Left ventricle myocardium inferior (tissue), 1 donor: ENCODE measurements around the gene PODNL1. TPM values are rescaled to one million over a fixed set of nuclear protein-coding genes. Genes with fewer than 3 reads are reported as not detected.

Source experiments
- DNase-seq: peaks from one replicate; pipeline ENCODE4 v3.0.0-alpha.2; 2020
- H3K27ac ChIP-seq: fragments of 200-600 bp; replicated peaks from 2 replicates; pipeline ENCODE4 v1.8.0; 2021
- H3K27me3 ChIP-seq: fragments of 200-600 bp; 2 replicates; pipeline ENCODE4 v1.8.0; 2021; ENCODE audit warnings: low read depth
- H3K36me3 ChIP-seq: fragments of 200-600 bp; 2 replicates; pipeline ENCODE4 v1.8.0; 2021
- H3K4me1 ChIP-seq: fragments of 200-600 bp; 2 replicates; pipeline ENCODE4 v1.8.0; 2021
- H3K4me3 ChIP-seq: fragments of 200-600 bp; 2 replicates; pipeline ENCODE4 v1.8.0; 2021; ENCODE audit warnings: mild to moderate bottlenecking, moderate library complexity
- H3K9me3 ChIP-seq: fragments of 200-600 bp; replicated peaks from 2 replicates; pipeline ENCODE4 v1.8.0; 2021
- intact Hi-C: fragments of 100-400 bp; cut with micrococcal nuclease; formaldehyde crosslinking; loops from one replicate; pipeline ENCODE4 v1.11.0; 2022
- total RNA-seq: library from RNA; stranded (reverse); fragmentation: NEBNext Ultra II Directional; extraction: Animal tissue kit (Norgen Biotek cat#: 25700); gene quantifications from one replicate; pipeline ENCODE4 v1.2.1, GENCODE V29; 2021
- TF ChIP-seq, protein P1 (sequence below): fragments of 200-600 bp; IDR thresholded peaks from 2 replicates; pipeline ENCODE4 v1.8.0; 2021; ENCODE audit warnings: antibody characterized with exemption, mild to moderate bottlenecking, borderline replicate concordance
- donor health status: DM: no; HTN: yes; CAD: no; lungs with severe emphysema.

PODNL1 gene
- total RNA-seq, 1 donor from 2014 or later = 1.9 TPM

DNA sequence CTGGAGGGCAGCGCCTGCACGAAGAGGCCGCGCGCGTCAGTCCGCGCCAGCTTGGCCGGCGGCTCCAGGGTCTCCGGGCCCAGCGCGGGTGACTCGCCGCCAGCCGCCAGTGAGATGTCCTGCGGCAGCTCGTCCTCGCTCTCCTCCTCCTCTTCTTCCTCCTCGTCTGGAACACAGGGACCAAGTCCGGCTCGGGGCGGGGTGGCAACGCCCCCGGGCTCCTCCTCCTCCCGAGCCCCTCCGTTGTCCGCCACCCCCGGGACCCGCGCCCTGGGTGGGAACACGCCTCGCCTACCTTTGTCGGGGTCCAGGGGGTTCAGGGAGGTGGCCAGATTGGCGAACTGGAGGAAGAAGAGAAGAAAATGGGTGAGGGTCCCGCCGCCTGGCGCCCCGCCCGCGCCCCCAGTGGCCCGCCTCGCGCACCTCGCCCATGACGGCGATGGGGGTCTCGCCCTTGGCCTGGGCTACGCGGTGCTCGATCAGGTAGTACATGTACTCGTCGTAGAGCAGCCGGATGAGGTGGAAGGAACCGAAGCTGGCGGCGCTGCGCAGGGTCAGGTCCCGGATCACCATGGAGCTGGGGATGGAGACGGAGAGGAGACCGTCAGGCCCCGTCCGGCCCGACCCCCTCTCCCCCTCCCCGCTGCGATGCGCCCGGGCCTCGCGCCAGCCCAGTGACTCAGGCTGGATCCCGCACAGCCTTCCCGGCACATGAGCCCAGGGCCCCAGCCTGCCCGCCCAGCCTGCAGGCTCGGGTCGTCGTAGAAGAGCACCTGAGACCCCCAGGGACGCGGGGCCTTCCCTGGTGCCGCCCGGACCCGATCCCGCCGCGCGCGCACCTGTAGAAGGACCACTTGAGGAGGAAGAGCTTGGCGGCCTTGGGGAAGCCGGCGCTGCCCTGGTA, 24.7 kb upstream of the PODNL1 start:
- peaks cover 94% of the 10 kb centered on the region for H3K36me3 ChIP-seq
- no peak for DNase-seq

GRCh38 chr19:13961826-13962698, 23.8 kb upstream of the PODNL1 start:
- peaks cover 16% of the 10 kb centered on the region for H3K4me1 ChIP-seq
- no peaks in the 10 kb centered on the region for H3K27me3 ChIP-seq
- TF ChIP-seq, protein P1, sequence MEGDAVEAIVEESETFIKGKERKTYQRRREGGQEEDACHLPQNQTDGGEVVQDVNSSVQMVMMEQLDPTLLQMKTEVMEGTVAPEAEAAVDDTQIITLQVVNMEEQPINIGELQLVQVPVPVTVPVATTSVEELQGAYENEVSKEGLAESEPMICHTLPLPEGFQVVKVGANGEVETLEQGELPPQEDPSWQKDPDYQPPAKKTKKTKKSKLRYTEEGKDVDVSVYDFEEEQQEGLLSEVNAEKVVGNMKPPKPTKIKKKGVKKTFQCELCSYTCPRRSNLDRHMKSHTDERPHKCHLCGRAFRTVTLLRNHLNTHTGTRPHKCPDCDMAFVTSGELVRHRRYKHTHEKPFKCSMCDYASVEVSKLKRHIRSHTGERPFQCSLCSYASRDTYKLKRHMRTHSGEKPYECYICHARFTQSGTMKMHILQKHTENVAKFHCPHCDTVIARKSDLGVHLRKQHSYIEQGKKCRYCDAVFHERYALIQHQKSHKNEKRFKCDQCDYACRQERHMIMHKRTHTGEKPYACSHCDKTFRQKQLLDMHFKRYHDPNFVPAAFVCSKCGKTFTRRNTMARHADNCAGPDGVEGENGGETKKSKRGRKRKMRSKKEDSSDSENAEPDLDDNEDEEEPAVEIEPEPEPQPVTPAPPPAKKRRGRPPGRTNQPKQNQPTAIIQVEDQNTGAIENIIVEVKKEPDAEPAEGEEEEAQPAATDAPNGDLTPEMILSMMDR = no peak
- H3K4me3 ChIP-seq = peak overlapping the region; percentile 24
- H3K36me3 ChIP-seq = peaks cover 94% of the 10 kb centered on the region
- no peaks in the 10 kb centered on the region for H3K9me3 ChIP-seq
- intact Hi-C loops = no loop called here
- no peak overlapping the region for H3K27ac ChIP-seq
- no peak for DNase-seq

More for the DNA sequence above, 24.7 kb upstream of the PODNL1 start:
- TF ChIP-seq, protein P1 = no peak
- Histone ChIP-seq H3K27ac (no peak overlapping the region), H3K9me3 (no peaks in the 10 kb centered on the region), H3K4me1 (peaks cover 7% of the 10 kb centered on the region), H3K4me3 (peak overlapping the region; percentile 24), H3K27me3 (no peaks in the 10 kb centered on the region)
- intact Hi-C loops = no loop called here

GRCh38 chr19:13960863-13961784, 22.9 kb upstream of the PODNL1 start:
- H3K4me3 ChIP-seq = no peak overlapping the region
- intact Hi-C loops = no loop called here
- TF ChIP-seq, protein P1 = no peak
- H3K9me3 ChIP-seq = no peaks in the 10 kb centered on the region
- peaks cover 25% of the 10 kb centered on the region for H3K4me1 ChIP-seq
- no peaks in the 10 kb centered on the region for H3K27me3 ChIP-seq
- H3K27ac ChIP-seq = no peak overlapping the region
- peaks cover 94% of the 10 kb centered on the region for H3K36me3 ChIP-seq
- DNase-seq = no peak

DNA sequence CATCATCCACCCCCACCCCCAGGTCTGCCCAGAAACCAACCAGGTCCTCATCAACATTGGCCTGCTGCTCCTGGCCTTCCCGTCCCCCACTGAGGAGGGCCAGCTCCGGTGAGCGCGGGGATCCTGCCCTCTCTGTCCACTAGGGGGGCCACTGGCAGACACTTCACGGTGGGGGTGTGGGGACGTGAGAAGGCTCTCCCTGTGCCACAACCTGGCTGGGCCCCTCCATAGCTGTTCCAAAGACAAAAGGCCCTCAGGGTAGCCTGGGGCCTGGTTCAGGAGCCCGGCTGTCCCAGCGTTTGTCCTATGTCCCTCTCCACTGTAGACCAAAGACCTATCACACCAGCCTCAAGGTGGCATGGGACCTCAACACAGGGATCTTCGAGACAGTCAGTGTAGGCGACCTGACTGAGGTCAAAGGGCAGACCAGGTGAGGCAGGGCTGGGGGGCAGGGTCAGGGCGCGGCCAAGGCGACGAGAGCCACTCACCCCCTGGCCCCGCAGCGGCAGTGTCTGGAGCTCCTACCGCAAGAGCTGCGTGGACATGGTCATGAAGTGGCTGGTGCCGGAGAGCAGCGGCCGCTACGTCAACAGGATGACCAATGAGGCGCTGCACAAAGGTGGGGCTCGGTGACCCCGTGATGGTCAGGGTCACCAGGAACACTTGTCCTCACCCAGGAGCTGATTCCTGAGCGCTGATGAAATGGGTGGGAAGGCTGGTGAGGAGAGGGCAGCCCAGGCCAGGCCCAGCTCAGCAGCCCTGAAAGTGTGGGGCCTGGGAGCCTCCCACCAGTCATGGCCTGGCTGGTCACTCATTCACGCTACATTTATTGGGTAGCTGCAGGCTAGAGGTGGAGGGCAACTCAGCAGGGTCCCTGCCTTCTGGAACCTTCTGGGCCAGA, 22.0 kb upstream of the PODNL1 start:
- intact Hi-C loops = no loop called here
- Histone ChIP-seq H3K36me3 (peaks cover 95% of the 10 kb centered on the region), H3K4me1 (peaks cover 26% of the 10 kb centered on the region), H3K9me3 (no peaks in the 10 kb centered on the region), H3K4me3 (no peak overlapping the region), H3K27me3 (no peaks in the 10 kb centered on the region), H3K27ac (no peak overlapping the region)
- DNase-seq = no peak
- TF ChIP-seq, protein P1 = no peak
